HG02610 (cell line): ENCODE data around the gene SLC31A2.

Experiments
- ATAC-seq: cut with Tn5 transposase; IDR thresholded peaks from one replicate; pipeline ENCODE4 v1.9.1; 2021; ENCODE audit warnings: mild to moderate bottlenecking, moderate library complexity; ENCODE audit not compliant: unreplicated experiment

The SLC31A2 gene

GRCh38 chr9:113184539-113184938 lies 33.7 kb downstream of the SLC31A2 start:
- no peak for ATAC-seq

GRCh38 chr9:113185271-113185670 lies 34.5 kb downstream of the SLC31A2 start:
- ATAC-seq, result no peak

- no peak for ATAC-seq
Observed at GRCh38 chr9:113186137-113186755, 35.4 kb downstream of the SLC31A2 start.

- ATAC-seq, result no peak
Observed at GRCh38 chr9:113187929-113188595, 37.3 kb downstream of the SLC31A2 start.

DNA sequence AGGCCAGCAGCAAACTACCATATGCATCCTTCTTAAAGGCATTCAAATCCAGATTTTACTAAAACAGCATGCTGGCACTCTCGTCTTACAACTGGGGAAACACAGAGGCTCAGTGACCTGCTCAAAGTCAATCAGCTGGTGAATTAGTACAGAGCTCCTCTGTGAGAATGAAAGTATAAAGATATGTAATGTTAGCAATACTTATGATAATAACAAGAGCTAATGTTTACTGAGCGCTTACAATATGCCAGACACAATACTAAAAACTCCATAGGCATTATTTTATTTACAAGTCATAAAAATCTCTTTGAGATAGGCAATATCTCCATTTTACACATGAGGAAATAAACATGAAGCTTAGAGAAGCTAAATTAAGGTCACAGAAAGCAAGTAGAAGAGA lies 41.6 kb downstream of the SLC31A2 start:
- no peak for ATAC-seq

DNA sequence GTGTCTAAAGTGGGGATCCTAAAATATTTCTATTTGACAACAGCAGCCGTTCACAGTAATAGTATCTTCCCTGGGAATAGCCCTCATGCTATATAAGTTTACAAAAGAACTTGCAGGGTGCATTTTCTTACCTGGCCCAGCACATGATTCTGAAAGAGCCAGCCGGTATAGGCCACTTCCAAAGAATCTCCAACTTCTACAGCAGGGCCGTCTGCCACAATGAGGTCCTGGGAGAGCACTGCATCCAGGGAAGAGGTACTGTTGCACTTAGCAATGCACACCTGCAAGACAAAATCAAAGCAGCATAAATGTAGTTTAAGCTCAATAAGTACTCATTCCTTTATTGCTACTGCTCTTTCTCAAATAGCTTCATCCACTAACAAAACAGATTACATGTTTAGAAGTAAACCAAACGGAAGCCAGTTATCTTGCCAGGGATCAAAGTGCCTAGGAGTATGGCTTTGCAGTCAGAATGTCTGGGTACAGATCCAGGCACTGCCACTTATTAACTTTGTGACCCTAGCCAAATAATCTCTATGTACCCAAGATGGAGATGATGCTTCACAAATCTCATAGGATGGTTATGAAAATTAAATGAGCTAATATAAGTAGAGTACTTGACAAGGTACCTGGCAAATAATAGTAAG lies 49.0 kb downstream of the SLC31A2 start:
- ATAC-seq, result no peak

GRCh38 chr9:113205432-113205831 lies 54.6 kb downstream of the SLC31A2 start:
- ATAC-seq, result no peak

DNA sequence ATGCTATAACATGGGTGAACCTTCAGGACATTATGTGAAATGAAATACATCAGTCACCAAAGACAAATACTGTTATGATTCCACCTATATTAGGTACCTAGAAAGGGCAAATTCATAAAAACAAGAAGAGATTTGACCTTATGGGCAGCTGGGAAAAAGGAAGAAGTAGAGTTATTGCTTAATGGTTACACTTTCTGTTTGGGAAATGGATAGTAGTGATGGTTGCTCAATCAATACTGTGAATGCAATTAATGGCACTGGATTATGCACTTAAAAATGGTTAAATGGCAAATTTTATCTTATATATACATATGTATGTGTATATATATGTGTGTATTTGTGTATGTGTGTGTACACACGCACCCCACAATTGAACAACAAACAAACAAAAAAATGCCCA lies 55.1 kb downstream of the SLC31A2 start:
- ATAC-seq, result no peak

DNA sequence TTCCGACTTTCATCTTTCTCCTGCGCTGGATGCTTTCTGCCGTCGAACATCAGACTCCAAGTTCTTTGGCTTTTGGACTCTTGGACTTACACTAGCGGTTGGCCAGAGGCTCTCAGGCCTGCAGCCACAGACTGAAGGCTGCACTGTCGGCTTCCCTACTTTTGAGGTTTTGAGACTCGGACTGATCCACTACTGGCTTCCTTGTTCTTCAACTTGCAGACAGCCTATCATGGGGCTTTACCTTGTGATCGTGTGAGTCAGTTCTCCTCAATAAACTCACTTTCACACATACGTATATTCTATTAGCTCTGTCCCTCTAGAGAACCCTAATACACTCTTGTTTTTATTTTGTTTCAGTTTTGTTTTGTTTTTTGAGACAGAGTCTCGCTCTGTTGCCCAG lies 60.0 kb downstream of the SLC31A2 start:
- ATAC-seq, result peak; percentile 47
